Raji (cell line): ENCODE data around the gene CFAP73.

Experiments
- POLR2A ChIP-seq: IDR thresholded peaks from 2 replicates; pipeline ENCODE4 v1.6.1; 2011; ENCODE audit warnings: low read depth, low read length, control low read depth; ENCODE audit not compliant: insufficient read depth

The CFAP73 gene

DNA sequence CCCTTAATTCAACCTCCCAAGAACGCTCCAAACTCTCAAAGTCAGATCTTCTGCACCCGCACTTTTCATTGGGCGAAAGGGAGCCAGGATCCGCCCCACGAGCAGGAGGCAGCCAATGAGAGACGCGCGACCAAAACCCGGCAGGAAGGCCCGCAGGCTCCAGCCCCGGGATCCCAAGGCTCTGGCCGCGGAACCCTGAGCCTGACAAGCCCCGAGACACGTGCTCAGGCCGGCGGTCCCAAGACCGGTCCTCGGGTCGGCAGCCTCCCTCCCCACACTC is 35.3 kb downstream of the CFAP73 start:
- TF ChIP-seq POLR2A, result peak; percentile 62

DNA sequence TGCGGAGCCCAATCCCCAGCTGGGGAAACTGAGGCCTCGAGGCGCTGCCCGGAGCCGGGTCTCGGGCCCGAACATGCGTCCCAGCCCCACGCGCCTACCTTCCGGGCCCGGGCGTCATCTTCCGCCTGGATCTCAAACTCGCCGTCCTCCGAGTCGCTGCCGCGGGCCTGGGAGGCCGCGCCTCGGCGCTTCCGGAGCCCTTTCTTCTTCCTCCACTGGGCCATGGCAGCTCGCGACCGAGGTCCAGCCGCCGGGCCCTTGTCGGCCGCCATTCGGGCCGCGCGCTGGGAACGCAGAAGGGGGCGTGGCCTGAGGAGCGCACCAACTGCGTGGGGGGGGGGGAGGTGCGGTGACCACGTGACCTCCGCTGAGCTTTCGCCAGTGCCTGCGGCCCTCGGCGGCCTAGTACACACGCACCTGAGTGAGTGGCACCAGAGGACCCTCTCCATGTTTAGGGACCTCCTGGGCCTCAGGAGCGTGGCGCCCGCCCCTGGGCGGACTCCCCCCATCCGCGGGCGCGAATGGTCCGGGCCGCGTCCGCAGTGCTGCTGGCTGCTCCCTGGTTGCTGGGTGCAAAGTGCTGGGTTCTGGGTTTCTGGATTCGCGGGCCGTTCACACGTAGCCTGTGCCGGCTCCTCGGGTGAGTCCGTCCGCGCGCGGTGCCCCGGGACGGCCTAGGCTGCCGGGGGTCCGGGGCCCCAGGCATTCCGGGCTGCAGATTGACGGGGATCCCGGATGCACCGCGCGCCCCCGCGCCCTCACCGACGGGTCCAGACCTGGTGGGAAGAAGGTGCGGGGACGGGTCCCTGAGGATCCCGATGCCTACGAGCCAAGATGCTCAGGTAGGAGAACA is 35.9 kb downstream of the CFAP73 start, which contains the start of the genes DDX54 and RITA1:
Gene DDX54 (minus strand): TSS at position 299 of the 853 bp plus-strand sequence. CDS start 27 bp downstream, at position 272.
Gene RITA1 (plus strand): TSS at position 542 of the 853 bp plus-strand sequence. CDS start 1,026 bp downstream, outside the sequence.
- TF ChIP-seq POLR2A, result peak; percentile 70

DNA sequence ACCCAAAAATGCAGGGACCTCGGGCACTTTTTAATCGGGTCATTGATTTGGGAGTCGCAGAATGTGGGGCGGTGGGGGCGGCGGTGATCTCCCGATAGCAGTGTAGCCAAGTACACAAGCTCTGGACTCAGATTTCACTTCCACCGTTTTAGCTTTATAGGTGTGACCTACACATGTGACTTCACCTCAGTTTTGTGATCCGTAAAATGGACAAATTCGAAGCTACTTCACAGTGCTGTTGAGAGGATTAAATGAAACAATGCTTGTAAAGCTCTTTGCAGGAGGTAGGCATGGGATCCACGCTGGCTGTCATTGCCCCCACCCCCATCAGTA is 36.5 kb downstream of the CFAP73 start:
- no peak for TF ChIP-seq POLR2A

DNA sequence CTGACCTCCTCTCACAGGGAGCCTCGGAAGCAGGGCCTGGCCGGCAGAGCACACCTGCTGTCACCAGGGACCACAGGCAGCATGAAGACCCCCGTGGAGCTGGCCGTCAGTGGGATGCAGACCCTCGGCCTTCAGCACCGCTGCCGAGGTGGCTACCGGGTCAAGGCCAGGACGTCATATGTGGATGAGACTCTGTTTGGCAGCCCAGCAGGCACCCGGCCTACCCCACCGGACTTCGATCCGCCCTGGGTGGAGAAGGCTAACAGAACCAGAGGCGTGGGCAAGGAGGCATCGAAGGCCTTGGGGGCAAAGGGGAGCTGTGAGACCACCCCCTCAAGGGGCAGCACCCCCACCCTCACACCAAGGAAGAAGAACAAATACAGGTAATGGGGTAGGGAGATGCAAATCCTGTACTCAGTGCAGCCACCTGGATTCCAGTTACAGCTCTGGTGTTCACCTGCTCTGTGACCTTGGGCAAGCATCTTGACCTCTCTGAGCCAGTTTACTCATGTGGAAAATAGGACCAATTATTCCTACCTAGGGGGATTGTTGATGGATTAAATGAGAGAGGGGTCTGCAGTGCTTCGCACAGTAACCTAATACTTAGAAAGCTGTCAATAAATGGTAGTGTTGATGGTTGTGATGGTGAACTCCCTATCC is 37.3 kb downstream of the CFAP73 start:
- TF ChIP-seq POLR2A, result no peak

DNA sequence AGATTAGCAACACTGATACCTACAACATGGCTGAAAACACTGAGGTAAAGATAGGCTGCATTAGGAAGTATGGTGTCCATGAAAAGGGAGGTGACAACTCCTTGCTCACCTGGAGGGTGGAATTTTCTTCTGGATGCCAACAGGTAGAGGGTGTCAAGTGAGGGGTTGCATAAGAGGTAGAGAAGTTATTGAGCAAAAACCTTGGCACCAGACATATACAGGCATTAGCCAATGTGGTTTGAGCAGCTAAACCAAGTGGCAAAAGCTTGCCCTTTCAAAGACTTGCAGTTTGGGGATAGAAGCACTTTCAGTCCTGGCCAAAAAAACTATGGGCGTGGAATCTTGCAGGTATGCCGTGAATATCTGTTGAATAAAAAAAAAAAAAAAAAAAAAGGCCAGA is 39.8 kb downstream of the CFAP73 start:
- no peak for TF ChIP-seq POLR2A

DNA sequence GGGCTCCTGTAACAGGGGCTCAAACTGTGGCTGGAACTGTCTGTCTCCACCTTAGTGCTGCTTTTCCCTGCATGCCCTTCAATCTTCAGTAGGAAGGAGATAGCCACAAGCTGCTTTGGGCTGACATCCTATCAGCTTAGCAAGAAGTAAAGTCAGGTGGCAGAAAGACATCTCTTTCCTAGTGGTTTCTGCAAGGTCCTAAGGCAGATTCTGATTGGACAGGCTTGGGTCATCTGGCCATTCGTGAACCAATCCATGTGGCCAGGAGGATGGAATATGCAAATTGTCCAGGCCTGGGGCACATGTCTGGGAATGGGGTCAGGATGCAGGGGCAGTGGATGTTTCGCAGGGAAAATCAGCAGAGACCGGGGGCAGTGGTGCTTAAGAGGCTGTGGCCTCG is 41.2 kb downstream of the CFAP73 start:
- no peak for TF ChIP-seq POLR2A

- TF ChIP-seq POLR2A, result no peak
Observed at GRCh38 chr12:113191227-113191626, 41.7 kb downstream of the CFAP73 start.

DNA sequence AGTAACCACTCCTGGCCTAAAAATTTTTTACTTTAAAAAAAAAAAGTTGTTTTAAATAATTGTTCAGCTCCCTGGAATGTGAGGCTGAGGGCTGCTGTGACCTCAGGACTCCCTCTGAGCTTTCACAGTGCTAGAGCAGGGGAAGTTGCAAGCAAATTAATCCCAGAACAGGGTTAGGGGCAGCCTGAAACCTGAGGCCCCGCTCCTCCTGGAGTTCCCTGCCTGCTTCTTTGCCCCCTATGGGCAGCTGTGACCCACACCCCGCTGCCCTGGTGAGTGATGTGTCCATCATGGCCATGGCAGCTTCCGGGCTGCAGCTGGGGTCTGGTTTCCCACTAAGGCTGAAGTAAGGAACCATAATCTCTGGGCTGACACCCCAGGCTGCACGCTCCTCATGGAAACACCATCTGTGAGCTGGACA is 45.5 kb downstream of the CFAP73 start:
- no peak for TF ChIP-seq POLR2A

- 0 out of 2 replicates have a peak, but pooled peaks have one; percentile 12 for TF ChIP-seq POLR2A
Observed at GRCh38 chr12:113195598-113195997, 46.1 kb downstream of the CFAP73 start.

DNA sequence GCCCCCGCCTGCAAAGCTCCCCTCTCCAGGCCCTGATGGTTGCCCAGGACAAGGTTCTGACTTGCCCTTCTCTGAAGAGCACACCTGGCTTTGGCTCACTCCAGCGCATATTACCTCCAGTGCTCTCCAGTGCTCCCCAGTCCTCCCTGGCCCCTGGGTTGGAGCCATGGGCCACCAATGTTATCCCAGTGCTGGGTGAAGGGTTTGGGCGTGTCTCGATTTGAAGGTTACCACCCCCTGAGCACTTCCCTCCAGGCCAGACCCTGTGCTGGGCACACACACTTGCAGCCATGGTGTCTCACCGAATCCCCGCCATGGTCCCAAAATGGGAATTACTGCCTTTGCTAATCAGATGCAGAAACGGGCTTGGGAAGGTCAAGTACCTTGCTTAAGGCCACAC is 47.1 kb downstream of the CFAP73 start:
- TF ChIP-seq POLR2A, result no peak

- TF ChIP-seq POLR2A, result peak; percentile 33; the same call in 1 of the 2 replicates
Observed at GRCh38 chr12:113196990-113197389, 47.5 kb downstream of the CFAP73 start.

DNA sequence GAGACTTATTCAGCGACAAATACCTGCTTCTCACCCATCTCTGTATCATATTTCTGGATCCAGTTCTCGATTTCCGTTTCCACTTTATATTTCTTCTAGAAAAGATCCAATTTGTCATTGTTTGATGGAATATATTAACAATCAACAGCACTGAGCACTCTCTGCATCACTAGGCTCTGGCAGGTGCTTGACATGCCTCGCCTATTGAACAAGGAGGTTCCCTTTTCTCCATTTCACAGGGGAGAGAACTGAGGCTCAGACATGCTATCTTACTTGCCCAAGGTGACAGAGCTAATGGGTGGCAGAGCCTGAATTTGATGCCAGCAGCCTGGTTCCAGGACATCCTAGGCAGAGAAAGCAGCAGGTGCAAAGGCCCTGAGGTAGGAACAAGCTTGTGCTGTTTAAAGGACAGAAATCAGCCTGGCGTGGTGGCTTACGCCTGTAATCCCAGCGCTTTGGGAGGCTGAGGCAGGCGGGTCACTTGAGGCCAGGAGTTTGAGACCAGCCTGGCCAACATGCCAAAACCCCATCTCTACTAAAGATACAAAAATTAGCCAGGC is 48.1 kb downstream of the CFAP73 start:
- TF ChIP-seq POLR2A, result no peak

DNA sequence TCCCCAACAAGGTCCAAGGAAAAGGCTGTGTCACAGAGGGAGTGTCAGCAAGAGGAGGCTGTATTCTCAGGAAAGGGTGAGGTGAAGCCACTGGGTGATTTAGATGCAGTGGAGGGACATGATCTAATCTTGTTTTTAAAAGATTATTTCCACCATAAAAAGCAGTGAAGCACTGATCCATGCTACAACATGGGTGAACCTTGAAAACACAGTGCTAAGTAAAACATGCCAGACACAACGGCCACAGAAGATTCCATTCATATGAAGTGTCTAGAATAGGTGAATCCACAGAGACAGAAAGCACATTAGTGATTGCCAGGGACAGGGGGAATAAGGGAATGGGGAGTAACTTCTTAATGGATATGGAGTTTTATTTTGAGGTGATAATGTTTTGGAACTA is 48.8 kb downstream of the CFAP73 start:
- no peak for TF ChIP-seq POLR2A

DNA sequence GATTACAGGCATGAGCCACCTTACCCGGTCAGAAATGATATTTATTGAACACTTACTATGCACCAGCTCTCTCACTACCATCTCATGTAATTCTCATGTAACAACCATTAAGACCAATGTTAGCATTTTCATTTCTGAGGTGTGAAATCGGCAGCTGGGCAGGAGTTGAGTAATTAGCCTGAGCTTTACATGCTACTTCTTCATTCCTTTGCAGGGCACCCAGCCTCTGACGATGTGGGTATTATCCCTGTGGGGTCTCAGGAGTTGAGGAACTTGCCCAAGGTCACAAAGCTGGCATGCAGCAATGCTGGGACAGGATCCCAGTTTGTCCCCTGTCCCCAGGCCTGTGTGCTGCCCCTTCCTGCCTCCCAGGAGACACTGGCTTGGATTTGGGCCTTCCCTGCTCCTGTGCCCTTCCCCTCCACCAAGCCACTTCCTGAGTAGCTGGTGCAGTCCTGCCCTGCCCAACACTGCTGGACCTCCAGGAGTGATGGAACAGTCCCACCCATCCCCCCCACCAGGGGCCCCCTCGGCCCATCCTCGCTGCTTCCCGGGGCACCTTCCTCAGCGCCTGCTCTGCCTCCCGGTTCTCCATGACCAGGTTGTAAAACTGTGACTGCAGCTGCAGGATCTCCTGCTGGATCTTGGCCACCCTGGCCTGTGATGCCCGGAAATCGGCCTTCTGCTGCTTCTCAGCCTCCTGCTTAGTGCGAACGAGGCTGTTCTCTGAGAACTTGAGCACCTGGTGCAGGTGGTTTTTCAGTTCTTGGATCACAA is 50.7 kb downstream of the CFAP73 start:
- TF ChIP-seq POLR2A, result no peak

- no peak for TF ChIP-seq POLR2A
Observed at GRCh38 chr12:113201187-113202177, 52.0 kb downstream of the CFAP73 start.
